Ishikawa (cell line): ENCODE measurements around the gene MGP.

Experiments
- CEBPB ChIP-seq: IDR thresholded peaks from 2 replicates; pipeline ENCODE4 v1.6.1; 2012
- CREB1 ChIP-seq: IDR thresholded peaks from 2 replicates; pipeline ENCODE4 v1.6.1; 2012; ENCODE audit warnings: low read depth
- EGR1 ChIP-seq: IDR thresholded peaks from 2 replicates; pipeline ENCODE4 v1.6.1; 2012
- EP300 ChIP-seq: IDR thresholded peaks from 2 replicates; pipeline ENCODE4 v1.6.1; 2012; ENCODE audit warnings: borderline replicate concordance
- FOXM1 ChIP-seq: IDR thresholded peaks from 2 replicates; pipeline ENCODE4 v1.6.1; 2012; ENCODE audit warnings: low read depth, borderline replicate concordance
- MAX ChIP-seq: IDR thresholded peaks from 2 replicates; pipeline ENCODE4 v1.6.1; 2012
- NFIC ChIP-seq: IDR thresholded peaks from 2 replicates; pipeline ENCODE4 v1.6.1; 2012
- RAD21 ChIP-seq: IDR thresholded peaks from 2 replicates; pipeline ENCODE4 v1.6.1; 2012; ENCODE audit warnings: low read depth
- REST ChIP-seq: IDR thresholded peaks from 2 replicates; pipeline ENCODE4 v1.6.1; 2012; ENCODE audit warnings: low read depth, mild to moderate bottlenecking
- TAF1 ChIP-seq: IDR thresholded peaks from 2 replicates; pipeline ENCODE4 v1.6.1; 2012; ENCODE audit warnings: low read depth, mild to moderate bottlenecking
- TCF12 ChIP-seq: IDR thresholded peaks from 2 replicates; pipeline ENCODE4 v1.6.1; 2012; ENCODE audit warnings: low read depth
- TEAD4 ChIP-seq: IDR thresholded peaks from 2 replicates; pipeline ENCODE4 v1.6.1; 2012
- USF1 ChIP-seq: IDR thresholded peaks from 2 replicates; pipeline ENCODE4 v1.6.1; 2012
- YY1 ChIP-seq: IDR thresholded peaks from 2 replicates; pipeline ENCODE4 v1.6.1; 2012; ENCODE audit warnings: low read depth
- ZBTB7A ChIP-seq: IDR thresholded peaks from 2 replicates; pipeline ENCODE4 v1.6.1; 2012; ENCODE audit warnings: low read depth

The MGP gene

GRCh38 chr12:14915736-14916135 lies 30.1 kb upstream of the MGP start:
- no peak for TF ChIP-seq REST

- TF ChIP-seq RAD21 (no peak), REST (no peak), FOXM1 (no peak), TCF12 (no peak), ZBTB7A (no peak), MAX (no peak), EP300 (no peak), TEAD4 (no peak), USF1 (no peak), CEBPB (no peak), TAF1 (no peak), CREB1 (no peak), EGR1 (no peak), NFIC (no peak), YY1 (no peak)
Observed at GRCh38 chr12:14913381-14913781, 27.7 kb upstream of the MGP start.

- TF ChIP-seq EGR1 (no peak), USF1 (no peak), CREB1 (no peak), EP300 (no peak), TEAD4 (no peak), RAD21 (no peak), CEBPB (no peak), NFIC (no peak), YY1 (no peak), MAX (no peak), REST (no peak), FOXM1 (no peak), ZBTB7A (no peak), TAF1 (no peak), TCF12 (no peak)
Observed at GRCh38 chr12:14911131-14911530, 25.5 kb upstream of the MGP start.

- TF ChIP-seq ZBTB7A: no peak
- TF ChIP-seq YY1: no peak
- no peak for TF ChIP-seq EP300
- no peak for TF ChIP-seq TCF12
- TF ChIP-seq USF1: no peak
- TF ChIP-seq RAD21: no peak
- no peak for TF ChIP-seq NFIC
Observed at GRCh38 chr12:14910090-14910915, 24.6 kb upstream of the MGP start.
